ENCODE results near the gene GOLGA6L10.

DNA sequence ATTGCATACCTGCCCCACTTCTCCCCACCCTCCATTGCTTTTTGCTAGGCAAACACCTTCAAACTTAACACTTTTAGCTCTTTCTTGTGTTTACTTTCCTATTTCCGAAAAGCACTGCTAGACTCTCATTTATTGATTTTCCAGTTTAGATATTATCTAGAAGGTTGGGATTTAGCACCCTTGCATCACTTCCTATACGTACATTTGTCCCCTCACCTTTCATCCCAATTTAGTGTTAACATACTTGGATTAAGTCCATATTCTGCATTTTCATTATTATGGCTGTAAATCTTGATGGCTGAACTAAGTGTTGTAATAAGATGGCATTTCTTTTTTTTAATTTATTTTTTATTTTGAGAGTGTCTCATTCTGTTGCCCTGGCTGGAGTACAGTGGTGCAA is 39.5 kb downstream of the GOLGA6L10 start:
- TF ChIP-seq CTCF (conservative IDR thresholded peaks at IDR 0.05; ENCODE audit: low read depth, low read length): no peak
- TF ChIP-seq EZH2phosphoT487 (IDR thresholded peaks at IDR 0.05; ENCODE audit: borderline replicate concordance, low read length): no peak
- no peak for TF ChIP-seq EZH2 (IDR thresholded peaks at IDR 0.05; ENCODE audit: low read length, unreplicated experiment)
